Right ventricle myocardium inferior (tissue), 1 donor: ENCODE measurements around the gene C7orf57. TPM values are rescaled to one million over a fixed set of nuclear protein-coding genes. Genes with fewer than 3 reads are reported as not detected.

ENCODE experiments used
- ATAC-seq: fragments of 200-7000 bp; cut with Tn5 transposase; one replicate; pipeline ENCODE4 v1.9.1; 2020; ENCODE audit warnings: mild to moderate bottlenecking, moderate library complexity
- DNase-seq: peaks from one replicate; pipeline ENCODE4 v3.0.0; 2021; ENCODE audit errors: missing footprints
- intact Hi-C: fragments of 100-400 bp; cut with DNase I; formaldehyde crosslinking; loops from one replicate; pipeline ENCODE4 v1.11.0; 2022
- total RNA-seq: library from RNA; stranded (reverse); fragmentation: NEBNext Ultra II Directional; extraction: Animal tissue kit (Norgen Biotek cat#: 25700); gene quantifications from one replicate; pipeline ENCODE4 v1.2.1, GENCODE V29; 2021
- donor health status: DM: no; HTN: yes; CAD: no; lungs with severe emphysema.

C7orf57 gene
- total RNA-seq, 1 donor from 2014 or later: not detected

- intact Hi-C loops: no loop called here
- ATAC-seq: no peak
- DNase-seq: no peak
Observed at GRCh38 chr7:48025624-48026023, 9.7 kb upstream of the C7orf57 start.

GRCh38 chr7:48028938-48029337 is 6.4 kb upstream of the C7orf57 start, which contains the start of gene SUN3:
TSS of gene SUN3 (minus strand) at chr7:48029107. CDS start at chr7:48028938, 169 bp downstream.
- no peak for ATAC-seq
- intact Hi-C loops: no loop called here
- DNase-seq: no peak

GRCh38 chr7:48031111-48031510 is 4.2 kb upstream of the C7orf57 start:
- intact Hi-C loops: loop anchor here (5.0 kb wide), 1 partner anchor 39 kb away; no protein-coding TSS in a partner anchor
- ATAC-seq (no peak), DNase-seq (no peak)

- DNase-seq: no peak
- no peak for ATAC-seq
- intact Hi-C loops: loop anchor here (2.0 to 5.0 kb wide), 3 partner anchors 42 to 77 kb away; partner anchors contain the start of gene UPP1
Observed at GRCh38 chr7:48033922-48034321, 1.4 kb upstream of the C7orf57 start.

GRCh38 chr7:48035967-48036478 is 680 bp downstream of the C7orf57 start:
- ATAC-seq (peak; percentile 41), DNase-seq (peak; percentile 71)
- intact Hi-C loops: loop anchor here (2.0 kb wide), 2 partner anchors 53 to 75 kb away; partner anchors contain the start of gene UPP1

GRCh38 chr7:48038815-48039506 is 3.6 kb downstream of the C7orf57 start:
- no peak for ATAC-seq
- DNase-seq: no peak
- intact Hi-C loops: no loop called here

- intact Hi-C loops: no loop called here
- no peak for ATAC-seq
- no peak for DNase-seq
Observed at GRCh38 chr7:48040944-48041652, 5.8 kb downstream of the C7orf57 start.

GRCh38 chr7:48041653-48041970 is 6.3 kb downstream of the C7orf57 start:
- ATAC-seq (no peak), DNase-seq (no peak)
- intact Hi-C loops: no loop called here

- ATAC-seq (no peak), DNase-seq (no peak)
- intact Hi-C loops: no loop called here
Observed at GRCh38 chr7:48042216-48042615, 6.9 kb downstream of the C7orf57 start.

- intact Hi-C loops: no loop called here
- ATAC-seq: no peak
- DNase-seq: no peak
Observed at GRCh38 chr7:48042636-48043035, 7.3 kb downstream of the C7orf57 start.

GRCh38 chr7:48045195-48045765 is 9.9 kb downstream of the C7orf57 start:
- intact Hi-C loops: no loop called here
- no peak for ATAC-seq
- DNase-seq: no peak

- ATAC-seq (no peak), DNase-seq (no peak)
- intact Hi-C loops: no loop called here
Observed at GRCh38 chr7:48046458-48046857, 11.1 kb downstream of the C7orf57 start.

- no peak for DNase-seq
- no peak for ATAC-seq
- intact Hi-C loops: no loop called here
Observed at GRCh38 chr7:48048113-48048512, 12.8 kb downstream of the C7orf57 start.

- intact Hi-C loops: no loop called here
- ATAC-seq (no peak), DNase-seq (no peak)
Observed at GRCh38 chr7:48049850-48050249, 14.5 kb downstream of the C7orf57 start.

- ATAC-seq (no peak), DNase-seq (no peak)
Observed at GRCh38 chr7:48052748-48053147, 17.4 kb downstream of the C7orf57 start.

GRCh38 chr7:48053736-48054135 is 18.4 kb downstream of the C7orf57 start:
- no peak for DNase-seq
- intact Hi-C loops: no loop called here
- no peak for ATAC-seq

More at GRCh38 chr7:48052748-48053147, 17.4 kb downstream of the C7orf57 start:
- intact Hi-C loops: no loop called here

- DNase-seq: no peak
- ATAC-seq: no peak
- intact Hi-C loops: no loop called here
Observed at GRCh38 chr7:48058990-48059389, 23.6 kb downstream of the C7orf57 start.

- DNase-seq (no peak), ATAC-seq (no peak)
- intact Hi-C loops: no loop called here
Observed at GRCh38 chr7:48059706-48060105, 24.4 kb downstream of the C7orf57 start.

GRCh38 chr7:48063985-48064384 is 28.6 kb downstream of the C7orf57 start:
- ATAC-seq (no peak), DNase-seq (no peak)
- intact Hi-C loops: no loop called here

GRCh38 chr7:48067475-48067874 is 32.1 kb downstream of the C7orf57 start:
- DNase-seq (no peak), ATAC-seq (no peak)
- intact Hi-C loops: no loop called here
